ENCODE measurements around the gene UBE2K. TPM values are rescaled to one million over a fixed set of nuclear protein-coding genes. Genes with fewer than 3 reads are reported as not detected.

Gene UBE2K
- total and polyA plus RNA-seq, 2 of the 13 experiments (the other 11 are each of a cell fraction or from before 2014, with no cell fraction given), result 36.2 to 81.0 TPM

DNA sequence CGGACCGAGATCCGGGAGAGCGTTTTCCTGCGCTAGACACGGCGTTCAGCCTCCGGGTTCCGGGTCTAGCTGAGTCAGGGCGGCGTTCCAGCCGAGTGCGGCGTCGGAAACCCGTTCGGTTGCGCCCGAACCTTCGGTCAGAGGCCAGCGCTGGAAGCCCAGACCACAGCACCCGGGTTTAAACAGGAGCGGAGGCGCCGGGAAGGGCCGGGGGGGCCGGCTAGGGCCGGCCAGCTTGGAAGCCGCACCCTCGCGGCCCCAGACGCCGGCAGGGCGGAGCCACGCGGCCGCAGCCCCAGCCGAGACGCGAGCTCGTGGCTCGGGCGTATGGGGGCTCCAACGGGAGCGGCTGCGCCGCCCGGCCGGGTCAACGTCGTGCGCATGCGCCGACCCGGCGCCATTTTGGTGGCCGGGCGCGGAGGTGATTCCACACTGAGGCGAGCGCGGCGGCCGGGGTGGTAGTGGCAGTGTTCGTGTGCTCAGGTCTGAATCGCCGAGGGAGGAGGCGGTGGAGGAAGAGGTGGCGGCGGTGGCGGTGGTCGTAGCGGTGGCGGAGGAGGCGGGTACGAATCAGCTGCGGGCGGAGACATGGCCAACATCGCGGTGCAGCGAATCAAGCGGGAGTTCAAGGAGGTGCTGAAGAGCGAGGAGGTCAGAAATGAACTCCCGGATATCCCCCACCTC lies at the start of gene UBE2K (continued):
- TF ChIP-seq ZEB1 (IDR thresholded peaks at IDR 0.05; ENCODE audit: insufficient replicate concordance, low read depth), result no peak
- TF ChIP-seq TOE1 (CRISPR knock-in tag; IDR thresholded peaks at IDR 0.05), result no peak
- TF ChIP-seq FOXK1 (CRISPR knock-in tag; IDR thresholded peaks at IDR 0.05; ENCODE audit: borderline replicate concordance, low read depth), result no peak
- no peak; the same call in 1 of the 2 replicates for TF ChIP-seq ZNF121 (CRISPR knock-in tag; IDR thresholded peaks at IDR 0.05)
- TF ChIP-seq, protein P1, sequence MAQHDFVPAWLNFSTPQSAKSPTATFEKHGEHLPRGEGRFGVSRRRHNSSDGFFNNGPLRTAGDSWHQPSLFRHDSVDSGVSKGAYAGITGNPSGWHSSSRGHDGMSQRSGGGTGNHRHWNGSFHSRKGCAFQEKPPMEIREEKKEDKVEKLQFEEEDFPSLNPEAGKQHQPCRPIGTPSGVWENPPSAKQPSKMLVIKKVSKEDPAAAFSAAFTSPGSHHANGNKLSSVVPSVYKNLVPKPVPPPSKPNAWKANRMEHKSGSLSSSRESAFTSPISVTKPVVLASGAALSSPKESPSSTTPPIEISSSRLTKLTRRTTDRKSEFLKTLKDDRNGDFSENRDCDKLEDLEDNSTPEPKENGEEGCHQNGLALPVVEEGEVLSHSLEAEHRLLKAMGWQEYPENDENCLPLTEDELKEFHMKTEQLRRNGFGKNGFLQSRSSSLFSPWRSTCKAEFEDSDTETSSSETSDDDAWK (CRISPR knock-in tag; IDR thresholded peaks at IDR 0.05), result no peak
- peak; percentile 77; the same call in 1 of the 2 replicates for TF ChIP-seq SP4 (CRISPR knock-in tag; IDR thresholded peaks at IDR 0.05)
- no peak for TF ChIP-seq ERF (CRISPR knock-in tag; IDR thresholded peaks at IDR 0.05)
- no peak for TF ChIP-seq TBP (CRISPR knock-in tag; IDR thresholded peaks at IDR 0.05)
- peak; percentile 96 for TF ChIP-seq YY1 (IDR thresholded peaks at IDR 0.05; ENCODE audit: insufficient read depth, insufficient replicate concordance, low read depth, low read length)
- no peak for TF ChIP-seq TRAFD1 (CRISPR knock-in tag; IDR thresholded peaks at IDR 0.05; ENCODE audit: borderline replicate concordance)
- no peak for TF ChIP-seq ZFP1 (CRISPR knock-in tag; IDR thresholded peaks at IDR 0.05)
- TF ChIP-seq ZNF235 (CRISPR knock-in tag; IDR thresholded peaks at IDR 0.05; ENCODE audit: borderline replicate concordance), result peak; percentile 87; the same call in 1 of the 2 replicates
- TF ChIP-seq PBX3 (CRISPR knock-in tag; IDR thresholded peaks at IDR 0.05; ENCODE audit: borderline replicate concordance), result 0 out of 2 replicates have a peak, but pooled peaks have one; percentile 25
- TF ChIP-seq SRY (CRISPR knock-in tag; IDR thresholded peaks at IDR 0.05), result peak; percentile 70; the same call in 1 of the 2 replicates
- peak; percentile 76 for TF ChIP-seq MED8 (CRISPR knock-in tag; IDR thresholded peaks at IDR 0.05; ENCODE audit: insufficient replicate concordance)
- TF ChIP-seq, protein P2, sequence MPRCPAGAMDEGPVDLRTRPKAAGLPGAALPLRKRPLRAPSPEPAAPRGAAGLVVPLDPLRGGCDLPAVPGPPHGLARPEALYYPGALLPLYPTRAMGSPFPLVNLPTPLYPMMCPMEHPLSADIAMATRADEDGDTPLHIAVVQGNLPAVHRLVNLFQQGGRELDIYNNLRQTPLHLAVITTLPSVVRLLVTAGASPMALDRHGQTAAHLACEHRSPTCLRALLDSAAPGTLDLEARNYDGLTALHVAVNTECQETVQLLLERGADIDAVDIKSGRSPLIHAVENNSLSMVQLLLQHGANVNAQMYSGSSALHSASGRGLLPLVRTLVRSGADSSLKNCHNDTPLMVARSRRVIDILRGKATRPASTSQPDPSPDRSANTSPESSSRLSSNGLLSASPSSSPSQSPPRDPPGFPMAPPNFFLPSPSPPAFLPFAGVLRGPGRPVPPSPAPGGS (CRISPR knock-in tag; IDR thresholded peaks at IDR 0.05), result no peak; the same call in 1 of the 2 replicates
- TF ChIP-seq ZFP37 (CRISPR knock-in tag; IDR thresholded peaks at IDR 0.05; ENCODE audit: borderline replicate concordance), result no peak
- TF ChIP-seq POLR2A (IDR thresholded peaks at IDR 0.05; ENCODE audit: insufficient read depth in 1 of 2, low read depth in 2 of 2, low read length in 2 of 2), result peak; percentile 75 to 94
- no peak for TF ChIP-seq PTBP1 (IDR thresholded peaks at IDR 0.05; ENCODE audit: low read depth, low read length, poor library complexity, severe bottlenecking)
- TF ChIP-seq, protein P3, sequence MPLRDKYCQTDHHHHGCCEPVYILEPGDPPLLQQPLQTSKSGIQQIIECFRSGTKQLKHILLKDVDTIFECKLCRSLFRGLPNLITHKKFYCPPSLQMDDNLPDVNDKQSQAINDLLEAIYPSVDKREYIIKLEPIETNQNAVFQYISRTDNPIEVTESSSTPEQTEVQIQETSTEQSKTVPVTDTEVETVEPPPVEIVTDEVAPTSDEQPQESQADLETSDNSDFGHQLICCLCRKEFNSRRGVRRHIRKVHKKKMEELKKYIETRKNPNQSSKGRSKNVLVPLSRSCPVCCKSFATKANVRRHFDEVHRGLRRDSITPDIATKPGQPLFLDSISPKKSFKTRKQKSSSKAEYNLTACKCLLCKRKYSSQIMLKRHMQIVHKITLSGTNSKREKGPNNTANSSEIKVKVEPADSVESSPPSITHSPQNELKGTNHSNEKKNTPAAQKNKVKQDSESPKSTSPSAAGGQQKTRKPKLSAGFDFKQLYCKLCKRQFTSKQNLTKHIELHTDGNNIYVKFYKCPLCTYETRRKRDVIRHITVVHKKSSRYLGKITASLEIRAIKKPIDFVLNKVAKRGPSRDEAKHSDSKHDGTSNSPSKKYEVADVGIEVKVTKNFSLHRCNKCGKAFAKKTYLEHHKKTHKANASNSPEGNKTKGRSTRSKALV (CRISPR knock-in tag; IDR thresholded peaks at IDR 0.05), result no peak; the same call in 1 of the 2 replicates
- TF ChIP-seq SMC3 (IDR thresholded peaks at IDR 0.05; ENCODE audit: low read length), result no peak
- no peak for TF ChIP-seq TCF7L2 (IDR thresholded peaks at IDR 0.05; ENCODE audit: low read depth, low read length)
- no peak; the same call in 1 of the 2 replicates for TF ChIP-seq ETV6 (CRISPR knock-in tag; conservative IDR thresholded peaks at IDR 0.05)
- no peak for TF ChIP-seq MIXL1 (CRISPR knock-in tag; IDR thresholded peaks at IDR 0.05)

All from HepG2 (cell line).